AG10803 (cell line): ENCODE results near the gene CD200R1.
A peak's percentile ranks its signal among the peaks of the same experiment; 100 is the strongest.

Experiments
- DNase-seq: peaks from one replicate; pipeline ENCODE4 v3.0.0; 2010; ENCODE audit warnings: low read depth
- H3K4me3 ChIP-seq: 2 replicates; pipeline ENCODE4 v1.5.1; 2011; ENCODE audit warnings: mild to moderate bottlenecking, low read length, control low read depth
- CTCF ChIP-seq: conservative IDR thresholded peaks from 2 replicates; pipeline ENCODE4 v1.5.1; 2011; ENCODE audit warnings: mild to moderate bottlenecking, low read length, control low read depth, inconsistent platforms

The CD200R1 gene

GRCh38 chr3:112974894-112975293, at the start of gene CD200R1:
Gene CD200R1, minus strand, starts transcription at chr3:112975103. Its CDS starts 246 bp downstream, at chr3:112974857.
- TF ChIP-seq CTCF: no peak
- DNase-seq: no peak

GRCh38 chr3:113021471-113021870, 46.6 kb upstream of the CD200R1 start:
- no peak overlapping the region for H3K4me3 ChIP-seq
- no peak for TF ChIP-seq CTCF
- DNase-seq: no peak

More at GRCh38 chr3:112974894-112975293, at the start of gene CD200R1:
- H3K4me3 ChIP-seq: no peak within 1 kb of the TSS

GRCh38 chr3:113019182-113020137, 44.6 kb upstream of the CD200R1 start:
- DNase-seq: peak; percentile 93
- TF ChIP-seq CTCF: no peak
- peak overlapping the region; percentile 89 for H3K4me3 ChIP-seq

- peak; percentile 40 for DNase-seq
- TF ChIP-seq CTCF: no peak
- peak overlapping the region; percentile 89 for H3K4me3 ChIP-seq
These were observed 43.8 kb upstream of the CD200R1 start for GRCh38 chr3:113018536-113019181.

- DNase-seq: no peak
- H3K4me3 ChIP-seq: no peak overlapping the region
- no peak for TF ChIP-seq CTCF
These were observed 38.7 kb upstream of the CD200R1 start for GRCh38 chr3:113013593-113013992.

- no peak for TF ChIP-seq CTCF
- H3K4me3 ChIP-seq: no peak overlapping the region
- peak; percentile 48 for DNase-seq
These were observed 33.2 kb upstream of the CD200R1 start for GRCh38 chr3:113008117-113008516.
